HFF-Myc (cell line): ENCODE data around the gene CDC42SE2.

Experiments used
- DNase-seq: peaks from one replicate; pipeline ENCODE4 v3.0.0-alpha.2; 2011; ENCODE audit warnings: low read depth; ENCODE audit errors: extremely low read depth
- H3K4me3 ChIP-seq: replicated peaks from 2 replicates; pipeline ENCODE4 v1.5.1; 2011; ENCODE audit warnings: low read depth, mild to moderate bottlenecking, control low read depth, low read length
- CTCF ChIP-seq: IDR thresholded peaks from 2 replicates; pipeline ENCODE4 v1.5.1; 2012; ENCODE audit warnings: mild to moderate bottlenecking, low read depth, low read length, control low read depth; ENCODE audit errors: missing control alignments

CDC42SE2 gene

GRCh38 chr5:131221888-131222287 is 42.0 kb upstream of the CDC42SE2 start:
- H3K4me3 ChIP-seq = no peak overlapping the region
- no peak for TF ChIP-seq CTCF
- no peak for DNase-seq

GRCh38 chr5:131222731-131223130 is 41.1 kb upstream of the CDC42SE2 start:
- TF ChIP-seq CTCF = no peak
- no peak overlapping the region for H3K4me3 ChIP-seq
- no peak for DNase-seq

GRCh38 chr5:131223751-131224386 is 40.0 kb upstream of the CDC42SE2 start:
- TF ChIP-seq CTCF = no peak
- DNase-seq = no peak
- H3K4me3 ChIP-seq = no peak overlapping the region

- no peak overlapping the region for H3K4me3 ChIP-seq
- no peak for DNase-seq
- no peak for TF ChIP-seq CTCF
Observed at GRCh38 chr5:131224387-131225201, 39.3 kb upstream of the CDC42SE2 start.

GRCh38 chr5:131225282-131225974 is 38.4 kb upstream of the CDC42SE2 start:
- DNase-seq = no peak
- H3K4me3 ChIP-seq = no peak overlapping the region
- TF ChIP-seq CTCF = no peak

GRCh38 chr5:131226899-131227298 is 37.0 kb upstream of the CDC42SE2 start:
- no peak for TF ChIP-seq CTCF

More at GRCh38 chr5:131226899-131227298, 37.0 kb upstream of the CDC42SE2 start:
- no peak overlapping the region for H3K4me3 ChIP-seq
- DNase-seq = no peak
